ES-I3 (cell line): ENCODE data around the gene PRTFDC1.
"Not testable (repeated sequence)": the region's sequence is repeated elsewhere in the genome, so short reads cannot be mapped to it uniquely, and the experiment has no call there.

ENCODE experiments used
- H3K36me3 ChIP-seq: 2 replicates; pipeline ENCODE4 v1.6.1; 2013; ENCODE audit warnings: mild to moderate bottlenecking, low read length, control low read depth, moderate library complexity; ENCODE audit not compliant: insufficient read depth
- H3K4me1 ChIP-seq: 2 replicates; pipeline ENCODE4 v1.6.1; 2013; ENCODE audit warnings: mild to moderate bottlenecking, control low read depth, low read length; ENCODE audit not compliant: insufficient read depth
- H3K9ac ChIP-seq: 2 replicates; pipeline ENCODE4 v1.6.1; 2013; ENCODE audit warnings: low read depth, mild to moderate bottlenecking, low read length, moderate library complexity
- H3K9me3 ChIP-seq: 2 replicates; pipeline ENCODE4 v1.6.1; 2013; ENCODE audit warnings: mild to moderate bottlenecking, low read length, moderate library complexity; ENCODE audit not compliant: control insufficient read depth, insufficient read depth

PRTFDC1 gene

GRCh38 chr10:24850727-24851296 lies 101.6 kb downstream of the PRTFDC1 start:
- no peaks in the 10 kb centered on the region for H3K36me3 ChIP-seq
- no peaks in the 10 kb centered on the region for H3K9me3 ChIP-seq
- peaks cover 27% of the 10 kb centered on the region for H3K4me1 ChIP-seq
- H3K9ac ChIP-seq, result no peak overlapping the region

DNA sequence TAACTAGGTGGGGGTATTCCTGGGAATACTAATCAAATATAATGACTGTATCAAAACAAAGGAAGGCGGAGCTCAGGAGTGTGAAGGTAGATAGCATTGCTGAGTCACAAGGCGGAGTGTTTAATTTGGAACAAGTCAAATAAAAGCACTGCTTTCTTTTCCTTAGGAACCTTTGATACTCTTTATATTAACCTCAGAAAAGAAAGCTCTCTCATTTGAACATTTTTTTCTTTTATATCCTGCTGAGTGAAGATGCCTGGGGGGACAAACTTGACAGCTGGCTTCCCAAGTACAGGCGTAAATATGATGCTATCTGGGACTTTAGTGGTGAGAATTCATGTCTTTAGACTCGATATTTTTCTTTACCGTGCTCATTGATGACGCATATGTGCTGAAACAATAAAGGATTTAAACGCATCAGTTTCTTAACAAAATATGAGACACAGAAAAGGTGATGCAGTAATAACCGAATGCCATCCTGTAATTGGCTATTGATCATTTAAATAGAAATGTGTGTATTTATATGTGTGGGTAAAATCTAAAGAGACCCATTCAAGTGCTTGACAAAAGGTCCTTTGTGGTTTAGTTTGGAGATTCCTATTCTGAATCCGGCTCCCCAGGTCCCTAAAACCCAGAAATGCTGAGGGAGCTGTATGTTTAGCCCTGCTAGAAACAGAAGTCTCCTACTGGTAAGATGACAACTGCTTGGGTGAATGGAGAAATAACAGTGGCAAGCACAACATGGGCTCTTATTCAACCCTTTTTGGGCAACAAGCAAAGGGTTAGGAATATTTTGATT lies 102.7 kb downstream of the PRTFDC1 start:
- Histone ChIP-seq H3K9ac (no peak overlapping the region), H3K36me3 (no peaks in the 10 kb centered on the region), H3K4me1 (peaks cover 27% of the 10 kb centered on the region), H3K9me3 (no peaks in the 10 kb centered on the region)

- Histone ChIP-seq H3K9ac (no peak overlapping the region), H3K9me3 (no peaks in the 10 kb centered on the region), H3K4me1 (peaks cover 27% of the 10 kb centered on the region), H3K36me3 (no peaks in the 10 kb centered on the region)
These were observed 103.4 kb downstream of the PRTFDC1 start for GRCh38 chr10:24849051-24849450.

DNA sequence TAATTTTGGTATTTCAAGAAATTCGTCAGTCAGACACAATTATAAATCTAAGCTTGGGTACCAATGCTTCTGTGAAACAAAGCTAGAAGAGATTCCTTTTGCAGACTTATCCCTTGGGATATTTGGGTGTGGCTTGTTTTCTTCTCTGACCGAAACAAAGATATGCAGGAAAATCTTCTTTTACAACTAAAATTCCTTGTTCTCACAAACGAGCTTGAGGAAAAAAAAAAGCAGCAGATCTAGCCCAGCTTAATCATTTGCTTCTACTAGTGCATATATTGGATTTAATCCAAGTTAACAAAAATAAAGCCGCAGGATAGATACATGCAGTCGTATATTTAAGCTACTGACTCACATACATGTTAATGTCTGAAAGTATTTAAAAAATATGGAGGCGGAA lies 104.2 kb downstream of the PRTFDC1 start:
- no peaks in the 10 kb centered on the region for H3K36me3 ChIP-seq
- H3K9ac ChIP-seq, result no peak overlapping the region
- peaks cover 27% of the 10 kb centered on the region for H3K4me1 ChIP-seq
- no peaks in the 10 kb centered on the region for H3K9me3 ChIP-seq

- no peaks in the 10 kb centered on the region for H3K9me3 ChIP-seq
- no peaks in the 10 kb centered on the region for H3K36me3 ChIP-seq
- no peak overlapping the region for H3K9ac ChIP-seq
- peaks cover 27% of the 10 kb centered on the region for H3K4me1 ChIP-seq
These were observed 105.0 kb downstream of the PRTFDC1 start for GRCh38 chr10:24847112-24848070.

GRCh38 chr10:24844742-24845141 lies 107.7 kb downstream of the PRTFDC1 start:
- Histone ChIP-seq H3K9ac (no peak overlapping the region), H3K9me3 (no peaks in the 10 kb centered on the region), H3K36me3 (no peaks in the 10 kb centered on the region), H3K4me1 (peaks cover 9% of the 10 kb centered on the region)

GRCh38 chr10:24843256-24843655 lies 109.2 kb downstream of the PRTFDC1 start:
- Histone ChIP-seq H3K9ac (no peak overlapping the region), H3K4me1 (no peaks in the 10 kb centered on the region), H3K9me3 (no peaks in the 10 kb centered on the region), H3K36me3 (no peaks in the 10 kb centered on the region)

DNA sequence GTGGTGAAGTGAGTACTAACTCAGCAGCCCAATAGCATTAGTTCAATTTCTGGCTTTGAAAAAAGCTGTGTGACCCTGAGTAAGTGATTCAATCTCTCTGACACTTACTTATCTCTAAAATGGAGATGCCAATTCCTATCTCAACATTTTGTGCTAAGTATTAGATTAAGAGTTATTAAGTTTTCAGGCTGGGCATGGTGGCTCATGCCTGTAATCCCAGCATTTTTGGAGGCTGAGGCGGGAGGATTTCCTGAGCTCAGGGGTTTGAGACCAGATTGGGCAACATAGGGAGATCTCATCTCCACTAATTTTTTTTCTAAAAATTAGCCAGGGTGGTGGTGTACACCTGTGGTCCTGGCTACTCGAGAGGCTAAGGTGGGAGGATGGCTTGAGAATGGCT lies 109.5 kb downstream of the PRTFDC1 start:
- Histone ChIP-seq H3K4me1 (no peaks in the 10 kb centered on the region), H3K9ac (no peak overlapping the region), H3K9me3 (no peaks in the 10 kb centered on the region), H3K36me3 (no peaks in the 10 kb centered on the region)

- no peaks in the 10 kb centered on the region for H3K36me3 ChIP-seq
- H3K9me3 ChIP-seq, result no peaks in the 10 kb centered on the region
- H3K9ac ChIP-seq, result no peak overlapping the region
- no peaks in the 10 kb centered on the region for H3K4me1 ChIP-seq
These were observed 110.9 kb downstream of the PRTFDC1 start for GRCh38 chr10:24841530-24841929.

DNA sequence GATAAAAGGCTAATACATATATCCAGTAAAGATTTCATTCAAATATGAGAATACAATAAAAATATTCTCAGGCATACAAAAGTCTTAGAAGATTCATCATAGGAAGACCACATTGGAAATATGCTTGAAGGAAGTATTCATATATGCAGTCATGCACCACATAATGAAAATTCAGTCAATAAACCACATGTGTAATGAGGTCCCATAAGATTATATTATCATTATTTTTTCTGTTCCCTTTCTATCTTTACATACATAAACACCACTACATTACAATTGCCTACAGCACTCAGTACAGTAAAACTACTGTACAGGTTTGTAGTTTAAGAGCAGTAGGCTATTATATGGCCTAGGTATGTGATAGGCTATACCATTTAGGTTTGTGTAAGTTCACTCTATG lies 111.6 kb downstream of the PRTFDC1 start:
- H3K9ac ChIP-seq, result no peak overlapping the region
- no peaks in the 10 kb centered on the region for H3K36me3 ChIP-seq
- no peaks in the 10 kb centered on the region for H3K4me1 ChIP-seq
- no peaks in the 10 kb centered on the region for H3K9me3 ChIP-seq

GRCh38 chr10:24837781-24838180 lies 114.6 kb downstream of the PRTFDC1 start:
- not testable (repeated sequence) for H3K9ac ChIP-seq, H3K9me3 ChIP-seq, H3K4me1 ChIP-seq, H3K36me3 ChIP-seq

- no peaks in the 10 kb centered on the region for H3K36me3 ChIP-seq
- H3K4me1 ChIP-seq, result no peaks in the 10 kb centered on the region
- H3K9ac ChIP-seq, result no peak overlapping the region
- no peaks in the 10 kb centered on the region for H3K9me3 ChIP-seq
These were observed 117.5 kb downstream of the PRTFDC1 start for GRCh38 chr10:24834869-24835268.

DNA sequence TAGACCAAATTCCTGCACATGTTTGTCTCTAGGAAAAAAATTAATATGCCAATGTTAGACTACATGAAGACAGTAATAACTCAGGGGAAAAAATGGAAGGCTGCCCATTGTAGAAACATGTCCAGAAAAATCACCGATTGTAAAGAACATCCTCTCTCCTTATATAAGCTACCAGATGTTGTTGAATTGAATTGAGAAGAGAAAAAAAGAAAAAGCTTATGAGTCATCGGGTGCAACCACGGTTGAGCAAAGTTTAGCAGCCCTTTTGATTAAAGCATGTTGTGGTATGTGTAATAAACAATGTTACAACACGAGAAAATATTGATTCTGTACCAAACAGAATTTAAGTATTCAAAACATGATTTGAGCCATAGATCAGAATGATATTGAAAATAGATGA lies 126.4 kb downstream of the PRTFDC1 start:
- no peaks in the 10 kb centered on the region for H3K36me3 ChIP-seq
- H3K4me1 ChIP-seq, result no peaks in the 10 kb centered on the region
- H3K9me3 ChIP-seq, result no peaks in the 10 kb centered on the region
- H3K9ac ChIP-seq, result no peak overlapping the region

DNA sequence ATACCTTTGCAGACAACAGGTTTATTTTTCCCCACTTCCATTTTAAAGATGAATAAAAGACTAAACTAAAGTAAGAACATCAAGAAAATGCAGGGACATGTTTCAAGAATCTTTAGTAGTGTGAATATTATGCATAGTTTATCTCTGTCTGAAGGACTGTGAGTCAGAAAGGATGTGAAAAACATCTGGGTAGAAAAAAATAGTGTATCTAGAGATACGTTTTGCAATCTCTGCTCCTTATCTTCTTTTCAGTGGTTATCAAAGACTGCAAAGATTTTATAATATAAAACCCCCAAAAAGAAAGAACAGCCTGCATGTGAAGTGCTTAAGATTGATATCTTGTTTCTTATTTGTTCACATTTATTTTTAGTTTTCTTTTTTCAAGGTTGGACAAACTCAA lies 126.9 kb downstream of the PRTFDC1 start:
- no peaks in the 10 kb centered on the region for H3K36me3 ChIP-seq
- no peaks in the 10 kb centered on the region for H3K9me3 ChIP-seq
- peaks cover under 1% of the 10 kb centered on the region; the same call in 1 of the 2 replicates for H3K4me1 ChIP-seq
- no peak overlapping the region for H3K9ac ChIP-seq
